HG03460 (cell line): ENCODE results near the gene UNC5A.

Source experiments
- ATAC-seq: cut with Tn5 transposase; IDR thresholded peaks from one replicate; pipeline ENCODE4 v1.9.1; 2021; ENCODE audit not compliant: unreplicated experiment

UNC5A gene

GRCh38 chr5:176890455-176891330, 80.3 kb downstream of the UNC5A start:
- no peak for ATAC-seq

DNA sequence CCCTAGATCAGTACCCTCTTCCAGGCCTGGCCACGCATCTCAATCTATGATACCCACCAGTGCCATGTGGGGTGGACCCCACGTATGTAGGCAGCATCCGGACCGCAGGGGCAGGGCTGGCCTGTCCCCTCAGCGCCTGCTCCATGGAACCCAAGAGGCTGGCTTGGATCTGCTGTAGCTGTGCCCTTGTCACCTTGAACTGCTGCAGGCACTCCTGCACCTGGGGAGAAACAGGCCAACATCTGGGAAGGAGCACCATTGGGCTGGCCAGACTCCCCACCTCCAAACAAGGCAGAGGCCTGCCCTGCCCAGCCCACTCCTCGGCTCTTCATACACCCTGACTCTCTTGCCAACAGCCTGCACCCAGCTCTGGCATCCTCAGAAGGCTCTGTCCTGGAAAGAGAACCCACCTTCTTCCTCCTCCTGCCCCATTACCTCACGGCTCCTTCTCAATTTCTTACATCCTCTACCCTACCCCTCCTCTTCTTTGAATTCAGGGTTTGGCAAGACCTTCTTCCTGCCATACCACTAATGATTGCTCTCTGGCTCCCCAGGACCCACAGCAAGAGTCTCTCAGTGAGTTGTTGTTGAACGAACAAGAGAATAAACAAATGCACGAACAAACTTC, 81.1 kb downstream of the UNC5A start:
- no peak for ATAC-seq

DNA sequence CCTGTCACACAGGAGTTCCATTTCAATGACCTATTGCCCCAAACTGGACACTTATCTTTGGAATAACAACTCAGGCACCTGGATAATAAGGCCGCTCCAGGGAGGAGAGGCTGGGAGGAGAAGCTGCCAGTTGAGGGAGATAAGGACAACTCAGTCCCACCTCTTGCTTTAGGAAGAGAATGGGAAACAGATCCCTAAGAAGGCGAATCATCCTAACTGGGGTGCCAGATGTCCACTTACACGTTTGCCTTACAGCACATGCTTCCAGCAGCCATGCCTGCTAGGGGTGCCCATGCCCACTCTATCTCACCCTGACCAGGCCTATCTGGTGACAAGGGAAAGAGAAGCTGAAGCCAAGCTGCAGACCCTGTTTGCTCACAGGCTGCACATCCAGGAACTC, 82.3 kb downstream of the UNC5A start:
- ATAC-seq = no peak

DNA sequence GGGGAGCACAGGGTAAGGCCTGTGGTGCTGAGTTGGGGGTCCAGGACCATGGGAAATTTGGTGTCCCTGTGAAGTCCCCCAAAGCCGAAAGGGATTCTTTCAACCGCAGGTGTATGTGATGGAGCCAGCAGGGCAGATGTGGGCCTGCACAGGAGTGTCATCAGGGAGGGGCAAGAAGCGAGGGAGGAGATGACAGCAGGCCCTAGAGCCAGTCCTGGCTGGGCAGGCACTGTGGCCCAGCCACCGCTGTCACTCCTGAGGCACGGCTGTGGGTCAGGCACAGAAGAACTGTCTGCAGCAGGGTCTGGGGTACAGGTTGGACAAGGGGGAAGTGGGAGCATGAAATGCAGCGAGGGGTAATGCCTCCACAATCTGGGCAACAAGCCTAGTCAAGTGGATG, 83.9 kb downstream of the UNC5A start:
- ATAC-seq = no peak

DNA sequence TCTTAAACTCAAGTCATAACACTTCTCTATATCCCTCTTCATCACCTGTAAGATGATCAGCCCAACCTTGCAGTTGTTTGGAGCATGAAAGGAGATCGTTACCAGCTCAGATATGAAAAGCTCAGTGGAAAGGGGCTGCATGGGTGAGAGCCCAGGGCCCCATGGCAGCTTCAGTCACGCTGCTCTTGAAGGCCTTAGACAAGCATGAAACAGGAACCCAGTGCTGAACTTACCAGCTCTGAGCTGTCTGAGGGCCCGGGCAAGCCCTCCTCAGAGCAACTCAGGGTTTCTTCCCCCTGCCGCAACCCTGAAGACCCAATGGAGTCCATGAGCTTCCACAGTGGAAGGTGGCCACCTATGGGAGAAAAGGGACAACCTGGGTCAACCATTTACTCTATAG, 85.5 kb downstream of the UNC5A start:
- no peak for ATAC-seq

GRCh38 chr5:176897263-176897662, 86.9 kb downstream of the UNC5A start:
- no peak for ATAC-seq

- ATAC-seq = no peak
These were observed 89.0 kb downstream of the UNC5A start, which contains the start of gene HK3 for GRCh38 chr5:176899296-176899891. TSS of gene HK3 (minus strand) at chr5:176899346. CDS start at chr5:176896159, 3,187 bp downstream.

- no peak for ATAC-seq
These were observed 89.8 kb downstream of the UNC5A start for GRCh38 chr5:176899946-176900779.

- no peak for ATAC-seq
These were observed 90.4 kb downstream of the UNC5A start for GRCh38 chr5:176900780-176901204.

DNA sequence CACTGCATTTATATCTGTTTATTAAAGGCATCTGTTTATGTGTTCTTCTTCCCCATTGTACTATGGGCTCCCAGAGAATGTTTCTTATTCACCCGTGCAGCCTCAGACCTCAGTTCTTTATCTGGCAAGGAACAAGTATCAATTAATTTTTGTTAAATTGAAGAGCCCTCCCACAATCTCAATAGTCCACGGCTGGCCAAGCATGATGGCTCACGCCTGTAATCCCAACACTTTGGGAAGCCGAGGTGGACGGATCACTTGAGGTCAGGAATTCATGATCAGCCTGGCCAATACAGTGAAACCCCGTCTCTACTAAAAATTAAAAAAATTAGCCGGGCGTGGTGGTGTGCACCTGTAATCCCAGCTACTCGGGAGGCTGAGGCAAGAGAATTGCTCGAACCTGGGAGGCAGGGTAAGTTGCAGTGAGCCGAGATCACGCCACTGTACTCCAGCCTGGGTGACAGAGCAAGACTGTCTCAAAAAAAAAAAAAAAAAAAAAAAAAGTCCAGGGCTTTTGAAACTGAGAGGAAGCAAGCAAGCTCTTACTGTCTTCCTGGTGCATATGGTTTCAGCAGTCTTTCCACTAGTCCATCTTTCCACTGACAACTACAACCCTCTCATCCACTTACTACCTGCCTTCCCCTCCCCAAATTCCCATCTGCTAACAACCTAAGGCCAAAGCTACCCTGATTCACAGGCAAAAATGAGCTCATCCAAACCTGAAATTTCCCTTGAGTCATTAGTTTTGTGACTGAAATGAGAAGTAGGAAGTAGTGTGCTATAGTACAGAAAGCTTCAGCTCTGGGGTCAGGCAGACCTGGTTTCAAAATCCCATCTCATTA, 91.1 kb downstream of the UNC5A start:
- ATAC-seq = no peak

GRCh38 chr5:176902102-176902814, 91.9 kb downstream of the UNC5A start:
- no peak for ATAC-seq

DNA sequence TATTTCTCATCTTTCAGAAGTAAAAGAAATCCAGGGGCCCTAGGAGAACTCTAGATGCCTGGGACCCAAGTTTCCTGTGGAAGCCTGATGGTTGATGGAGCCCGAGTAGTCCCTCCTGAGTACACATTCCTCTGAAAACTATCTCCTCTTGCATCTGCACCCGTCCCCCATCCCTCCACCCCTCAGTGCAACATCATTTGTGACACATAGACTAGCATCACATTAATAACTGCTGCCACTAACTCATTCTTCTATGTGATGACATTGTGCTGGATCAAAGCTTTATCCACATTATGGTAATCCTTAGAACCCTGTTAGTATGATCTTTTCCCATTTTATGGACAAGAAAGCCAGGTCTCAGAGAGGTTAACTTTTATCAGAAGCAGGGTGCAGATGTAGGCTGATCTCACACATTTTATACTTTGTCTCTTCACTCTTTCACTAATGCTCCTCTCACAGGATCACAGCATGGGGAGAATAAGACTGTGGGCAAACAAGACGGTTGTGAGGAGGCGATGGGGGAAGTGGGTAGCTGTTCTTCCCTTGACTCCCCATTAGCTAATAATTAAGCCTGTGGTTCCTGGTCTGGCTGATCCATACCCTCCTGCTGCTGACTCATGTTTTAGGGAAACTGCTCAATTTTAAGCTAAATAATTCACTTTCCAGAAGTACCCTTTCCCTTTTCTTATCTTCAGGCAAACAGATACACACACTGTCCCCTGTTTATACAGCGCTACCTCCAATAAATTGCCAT, 92.7 kb downstream of the UNC5A start:
- no peak for ATAC-seq

GRCh38 chr5:176904276-176904675, 93.9 kb downstream of the UNC5A start:
- ATAC-seq = no peak

DNA sequence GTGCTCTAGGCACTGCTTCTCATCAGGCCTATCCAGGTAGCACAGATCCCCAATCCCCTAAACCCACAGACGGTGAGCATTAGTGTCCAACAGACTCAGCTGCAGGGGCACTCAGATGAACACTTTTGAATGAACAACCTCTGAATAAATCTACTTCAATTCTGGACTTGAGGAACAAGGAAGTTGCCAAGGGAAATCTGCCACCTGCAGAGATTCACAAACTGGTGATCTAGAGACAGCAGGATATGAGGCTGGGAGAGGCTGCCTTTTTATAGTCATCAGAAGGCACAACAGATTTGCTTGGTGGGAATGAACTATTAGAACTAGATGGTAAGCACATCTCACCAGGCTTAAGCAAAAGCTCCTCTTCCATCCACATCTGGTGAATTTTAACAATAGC, 95.8 kb downstream of the UNC5A start:
- ATAC-seq = no peak

DNA sequence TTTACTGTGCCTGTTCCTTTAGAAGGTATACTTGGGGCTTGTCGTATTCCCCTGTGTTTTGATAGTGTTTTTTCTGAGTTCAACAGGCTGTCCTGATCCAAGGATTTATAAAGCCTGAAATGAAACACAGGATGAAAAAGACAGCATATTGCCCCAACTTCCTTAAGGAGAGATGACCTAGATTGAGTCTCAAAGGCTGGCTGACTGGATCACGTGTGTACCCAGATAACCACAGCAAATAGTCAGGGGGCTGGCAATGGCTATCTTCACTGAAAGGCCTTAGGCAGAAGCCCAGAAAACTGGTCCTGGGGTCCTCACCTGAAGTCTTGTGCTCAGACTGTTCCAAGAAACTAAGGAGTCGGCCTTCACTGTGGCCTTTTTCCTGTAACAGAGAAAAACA, 96.4 kb downstream of the UNC5A start:
- ATAC-seq = no peak

- ATAC-seq = no peak
These were observed 98.5 kb downstream of the UNC5A start for GRCh38 chr5:176908675-176909368.

DNA sequence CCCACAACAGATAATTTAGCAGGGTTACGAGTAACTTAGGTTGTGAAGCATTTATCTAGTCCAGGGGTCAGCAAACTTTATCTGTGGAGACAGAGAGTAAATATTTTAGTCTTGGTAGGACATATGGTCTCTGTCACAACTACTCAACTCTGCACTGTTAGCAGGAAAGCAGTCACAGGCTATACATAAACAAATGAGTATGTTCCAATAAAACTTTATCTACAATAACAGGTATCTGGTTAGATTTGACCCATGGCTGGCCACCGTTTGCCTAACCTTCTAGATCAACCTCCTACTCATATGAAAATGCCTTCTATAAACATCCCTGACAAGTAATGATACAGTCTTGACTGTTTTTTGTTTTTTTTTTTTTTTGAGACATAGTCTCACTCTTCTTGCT, 101.8 kb downstream of the UNC5A start:
- ATAC-seq = no peak

GRCh38 chr5:176915906-176916305, 105.5 kb downstream of the UNC5A start:
- no peak for ATAC-seq
